Hematopoietic multipotent progenitor cell (in vitro differentiated cells): ENCODE results near the gene ASGR1. TPM values are rescaled to one million over a fixed set of nuclear protein-coding genes. Genes with fewer than 3 reads are reported as not detected.

Source experiments
- DNase-seq, 3 donors: peaks; one replicate each; pipeline ENCODE4 v3.0.0-alpha.2; 2011 to 2015; ENCODE audit warnings: low read depth in 2 of 3, low spot score in 2 of 3
- total RNA-seq: library from RNA; depleted of rRNA; stranded (reverse); fragments of >200 nt; gene quantifications from one replicate; pipeline ENCODE4 v1.2.3, GENCODE V29; 2012

ASGR1 gene, protein sequence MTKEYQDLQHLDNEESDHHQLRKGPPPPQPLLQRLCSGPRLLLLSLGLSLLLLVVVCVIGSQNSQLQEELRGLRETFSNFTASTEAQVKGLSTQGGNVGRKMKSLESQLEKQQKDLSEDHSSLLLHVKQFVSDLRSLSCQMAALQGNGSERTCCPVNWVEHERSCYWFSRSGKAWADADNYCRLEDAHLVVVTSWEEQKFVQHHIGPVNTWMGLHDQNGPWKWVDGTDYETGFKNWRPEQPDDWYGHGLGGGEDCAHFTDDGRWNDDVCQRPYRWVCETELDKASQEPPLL
- total RNA-seq: 7.3 TPM

DNA sequence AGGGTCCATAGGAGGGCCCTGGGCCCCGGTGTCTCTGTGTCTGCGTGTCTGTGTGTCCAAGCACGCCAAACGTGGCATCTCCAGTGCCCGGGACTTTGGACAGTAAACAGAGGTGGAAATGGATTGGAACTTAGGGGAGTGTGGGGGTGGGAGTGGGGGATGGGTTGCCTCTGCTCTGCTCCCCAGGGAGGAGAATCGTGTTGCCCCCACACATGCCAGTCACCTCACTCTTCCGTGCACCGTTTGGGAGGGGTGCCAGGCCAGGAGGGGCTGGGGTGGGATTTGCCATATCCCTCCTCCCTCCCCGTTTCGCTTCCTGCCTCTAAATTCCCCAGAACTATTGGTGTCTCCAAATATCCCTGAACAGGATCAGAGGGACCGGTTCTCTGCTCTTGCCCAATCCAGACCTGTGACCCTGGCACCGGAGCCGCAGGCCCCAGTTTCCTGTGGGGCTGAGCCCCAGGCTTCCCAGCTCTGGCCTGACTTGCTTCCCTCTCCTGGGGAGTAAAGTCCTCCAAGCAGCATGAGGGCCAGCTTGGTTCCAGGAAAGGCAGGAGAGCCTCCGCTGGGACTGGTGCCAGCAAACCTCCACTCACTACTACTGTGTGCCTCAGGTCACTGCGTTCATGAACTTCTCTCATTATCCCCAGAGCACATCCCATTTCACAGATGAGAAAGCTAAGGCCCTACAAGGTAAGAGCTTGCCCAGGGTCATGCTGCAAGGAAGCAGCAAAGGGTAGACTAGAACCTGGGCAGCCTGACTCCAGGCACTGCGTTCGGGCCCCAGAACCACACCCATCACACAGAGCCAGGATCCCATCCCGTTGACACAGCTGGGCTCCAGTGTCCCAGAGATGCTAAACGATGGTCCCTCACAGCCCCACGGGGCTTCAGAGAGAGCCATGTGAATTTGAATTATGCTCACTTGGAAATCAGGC is at the start of gene ASGR1:
TSS of gene ASGR1 (minus strand) at position 54 of the 938 bp plus-strand sequence. CDS start 807 bp downstream, outside the sequence.
- no peak for DNase-seq

DNA sequence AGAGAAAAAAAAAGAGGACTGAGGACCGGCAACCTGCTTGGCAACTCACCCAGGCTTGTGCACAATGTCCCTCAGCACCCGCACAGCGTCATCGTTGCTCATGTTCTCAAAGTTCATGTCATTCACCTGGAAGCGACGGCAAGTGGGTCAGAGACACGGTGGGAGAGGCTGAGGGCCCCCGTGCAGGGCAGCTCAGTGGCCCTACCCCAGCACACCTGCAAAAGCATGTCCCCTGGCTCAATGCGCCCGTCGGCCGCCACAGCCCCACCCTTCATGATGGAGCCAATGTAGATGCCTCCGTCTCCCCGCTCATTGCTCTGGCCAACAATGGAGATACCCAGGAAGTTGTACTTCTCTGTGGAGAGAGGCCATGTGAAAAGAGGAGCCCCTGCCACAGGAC is 49.8 kb upstream of the ASGR1 start:
- DNase-seq: no peak

DNA sequence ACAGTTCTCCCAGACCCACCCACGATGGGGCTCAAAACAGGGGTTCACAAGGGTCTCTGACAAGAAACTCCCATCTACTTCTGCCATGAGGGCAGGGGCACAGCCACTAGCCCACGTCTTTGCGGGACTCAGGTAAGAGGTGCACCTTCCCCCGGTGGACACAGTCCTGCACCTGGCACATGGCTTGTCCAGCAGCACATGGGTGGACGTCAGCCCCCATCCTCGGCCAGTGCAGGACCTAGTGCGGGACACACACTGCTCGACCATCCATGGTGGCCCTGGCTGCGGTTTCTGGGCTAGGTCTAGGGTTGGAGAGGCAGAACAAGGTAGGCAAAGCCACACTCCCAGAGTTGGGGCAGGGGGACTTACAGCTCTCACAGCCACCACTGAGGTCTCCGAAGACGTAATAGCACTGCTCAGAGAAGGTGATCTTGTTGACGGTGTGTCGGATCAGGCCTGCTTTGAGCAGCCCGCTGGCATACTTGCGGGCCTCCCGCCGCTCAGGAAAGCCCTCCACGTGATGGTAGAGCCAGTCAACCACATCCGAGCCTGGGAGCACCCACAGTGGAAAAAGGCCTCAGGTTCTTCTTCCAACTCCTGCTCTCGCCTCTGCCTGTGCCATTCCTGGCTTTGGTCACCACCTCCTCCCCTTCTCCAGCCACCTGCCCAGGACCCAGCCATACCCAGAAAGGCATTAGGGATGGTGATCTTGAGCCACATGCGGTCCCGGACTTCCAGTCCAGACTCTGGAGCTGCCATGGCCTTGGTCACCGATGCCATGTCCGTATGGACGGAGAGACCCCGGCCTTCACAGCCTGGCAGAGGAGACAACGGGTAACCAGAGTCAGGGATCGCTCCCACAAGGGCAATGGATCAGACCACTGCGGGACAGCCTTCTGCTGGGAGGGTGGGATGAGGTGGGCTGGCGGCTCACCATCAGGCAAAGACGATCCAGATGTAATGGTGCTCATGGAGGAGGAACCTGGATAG is 47.8 kb upstream of the ASGR1 start:
- no peak for DNase-seq

DNA sequence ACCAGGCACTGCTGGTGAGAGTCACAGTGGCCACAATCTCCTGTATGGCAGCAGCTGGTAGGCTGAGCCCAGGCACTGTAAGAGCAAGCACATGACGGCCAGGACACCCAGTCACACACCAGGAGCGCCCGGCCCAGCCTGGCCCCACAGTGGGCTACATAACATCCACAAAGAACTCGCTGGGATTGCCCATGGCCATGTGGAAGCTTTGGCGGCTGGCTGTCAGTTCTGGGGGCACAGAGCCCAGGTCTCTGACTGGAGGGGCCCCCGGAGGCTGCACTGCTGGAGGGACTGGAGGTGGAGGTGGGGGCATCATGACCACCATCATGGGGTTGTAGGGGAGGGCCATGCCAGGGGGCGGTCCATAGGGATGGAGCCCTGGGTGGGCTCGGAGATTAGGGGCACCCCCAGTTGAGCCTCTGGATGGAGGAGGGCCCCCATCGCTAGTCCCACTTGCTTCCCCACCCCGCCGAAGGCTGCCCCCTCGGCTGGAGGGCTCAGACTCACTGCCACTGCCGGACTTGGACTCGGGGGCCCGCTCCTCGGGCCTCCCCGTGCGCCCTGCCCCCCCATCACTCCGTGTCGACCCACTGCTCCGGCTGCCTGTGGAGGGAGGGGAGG is 46.7 kb upstream of the ASGR1 start:
- no peak for DNase-seq

DNA sequence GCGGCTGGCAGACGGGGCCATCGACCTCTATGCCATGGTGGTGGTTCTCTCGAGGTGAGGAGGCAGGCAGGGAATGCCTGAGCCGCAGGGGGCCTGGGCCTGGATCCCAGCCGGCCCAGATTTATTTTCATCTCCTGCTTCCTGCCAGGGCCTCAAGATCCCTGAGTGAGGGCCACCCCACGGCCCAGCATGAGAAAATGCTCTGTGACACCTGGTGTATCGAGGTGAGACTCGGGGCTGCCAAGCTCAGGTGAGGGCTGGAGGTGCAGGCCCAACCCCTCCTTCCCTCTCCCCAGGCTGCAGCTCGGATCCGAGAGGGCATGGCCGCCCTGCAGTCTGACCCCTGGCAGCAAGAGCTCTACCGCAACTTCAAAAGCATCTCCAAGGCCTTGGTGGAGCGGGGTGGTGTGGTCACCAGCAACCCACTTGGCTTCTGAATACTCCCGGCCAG is 45.5 kb upstream of the ASGR1 start:
- no peak for DNase-seq

DNA sequence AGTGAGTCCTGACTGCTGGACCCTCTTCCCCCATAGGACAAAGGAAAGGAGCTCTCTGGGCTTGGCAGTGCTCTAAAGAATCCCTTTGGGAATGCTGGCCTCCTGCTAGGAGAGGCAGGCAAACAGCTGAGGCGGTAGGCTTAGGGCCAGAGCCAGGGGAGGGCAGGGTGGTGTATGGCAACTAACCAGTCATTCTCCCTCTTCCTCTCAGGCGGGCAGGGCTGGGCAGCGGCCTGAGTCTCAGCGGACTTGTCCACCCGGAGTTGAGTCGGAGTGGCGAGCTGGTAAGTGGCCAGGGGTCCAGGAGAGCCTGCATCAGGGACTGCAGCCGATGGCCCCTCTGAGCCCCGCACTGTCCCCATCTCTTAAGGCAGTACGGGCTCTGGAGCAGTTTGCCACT is 44.9 kb upstream of the ASGR1 start:
- DNase-seq: no peak

DNA sequence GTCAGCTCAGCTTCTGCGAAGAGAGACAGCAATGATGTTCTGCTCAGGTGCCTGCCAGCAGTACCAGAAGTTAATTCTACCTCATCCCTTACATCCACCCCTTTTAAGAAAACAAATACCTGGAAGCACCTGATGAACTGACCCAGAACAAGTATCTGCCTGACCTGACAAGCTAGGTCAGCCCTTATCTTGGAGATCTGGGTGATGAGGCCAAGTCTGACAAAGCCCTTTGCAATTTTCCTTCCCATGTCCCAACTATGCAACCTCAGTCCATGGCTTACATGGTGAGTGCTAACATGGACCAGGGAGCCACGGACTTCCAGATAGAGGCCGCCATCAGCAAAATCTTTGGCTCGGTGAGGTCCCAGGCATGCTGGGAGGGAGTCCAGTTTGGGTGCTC is 44.2 kb upstream of the ASGR1 start:
- no peak for DNase-seq

DNA sequence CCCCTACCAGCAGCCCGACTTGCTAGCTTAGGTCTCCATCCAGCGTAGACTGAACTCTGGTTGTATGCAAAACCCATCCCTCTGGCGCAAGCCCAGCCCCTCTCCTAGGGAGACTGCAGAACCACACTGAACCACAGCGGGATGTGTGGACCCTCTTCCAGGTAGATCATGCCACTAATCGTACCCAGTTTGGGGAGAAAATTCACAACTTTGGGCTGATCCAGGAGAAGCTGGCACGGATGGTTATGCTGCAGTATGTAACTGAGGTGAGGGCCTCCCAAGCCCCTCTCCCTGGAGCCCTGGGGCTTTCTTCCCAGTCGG is 43.8 kb upstream of the ASGR1 start:
- no peak for DNase-seq

DNA sequence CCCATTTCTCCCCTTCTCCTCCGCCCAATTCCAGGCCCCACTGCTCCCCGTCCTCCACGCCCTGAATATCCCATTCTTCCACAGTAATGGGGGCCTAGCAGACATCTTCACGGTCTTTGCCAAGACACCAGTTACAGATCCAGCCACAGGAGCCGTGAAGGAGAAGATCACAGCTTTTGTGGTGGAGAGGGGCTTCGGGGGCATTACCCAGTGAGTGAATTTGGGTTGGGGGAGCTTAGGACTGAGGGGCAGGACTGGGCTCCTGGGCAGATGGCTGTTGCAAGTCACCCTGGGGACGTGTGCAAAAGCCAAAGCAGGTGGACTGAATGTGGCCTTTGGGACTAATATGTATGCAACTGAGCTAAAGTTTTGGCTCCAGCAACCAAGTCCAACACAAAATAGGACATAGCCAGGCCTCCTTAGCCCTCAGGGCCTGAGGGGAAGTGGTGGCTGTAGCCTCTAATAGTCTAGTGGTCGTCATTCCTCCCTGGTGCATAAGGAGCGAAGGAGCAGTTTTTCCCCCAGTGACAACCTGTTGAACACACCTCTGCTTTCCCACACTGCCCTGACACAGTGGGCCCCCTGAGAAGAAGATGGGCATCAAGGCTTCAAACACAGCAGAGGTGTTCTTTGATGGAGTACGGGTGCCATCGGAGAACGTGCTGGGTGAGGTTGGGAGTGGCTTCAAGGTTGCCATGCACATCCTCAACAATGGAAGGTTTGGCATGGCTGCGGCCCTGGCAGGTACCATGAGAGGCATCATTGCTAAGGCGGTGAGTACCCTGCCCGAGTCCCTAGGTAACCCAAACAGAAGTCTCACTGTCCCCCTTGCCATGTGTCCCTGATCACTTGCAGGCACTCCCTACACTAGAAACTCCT is 43.2 kb upstream of the ASGR1 start:
- no peak for DNase-seq

DNA sequence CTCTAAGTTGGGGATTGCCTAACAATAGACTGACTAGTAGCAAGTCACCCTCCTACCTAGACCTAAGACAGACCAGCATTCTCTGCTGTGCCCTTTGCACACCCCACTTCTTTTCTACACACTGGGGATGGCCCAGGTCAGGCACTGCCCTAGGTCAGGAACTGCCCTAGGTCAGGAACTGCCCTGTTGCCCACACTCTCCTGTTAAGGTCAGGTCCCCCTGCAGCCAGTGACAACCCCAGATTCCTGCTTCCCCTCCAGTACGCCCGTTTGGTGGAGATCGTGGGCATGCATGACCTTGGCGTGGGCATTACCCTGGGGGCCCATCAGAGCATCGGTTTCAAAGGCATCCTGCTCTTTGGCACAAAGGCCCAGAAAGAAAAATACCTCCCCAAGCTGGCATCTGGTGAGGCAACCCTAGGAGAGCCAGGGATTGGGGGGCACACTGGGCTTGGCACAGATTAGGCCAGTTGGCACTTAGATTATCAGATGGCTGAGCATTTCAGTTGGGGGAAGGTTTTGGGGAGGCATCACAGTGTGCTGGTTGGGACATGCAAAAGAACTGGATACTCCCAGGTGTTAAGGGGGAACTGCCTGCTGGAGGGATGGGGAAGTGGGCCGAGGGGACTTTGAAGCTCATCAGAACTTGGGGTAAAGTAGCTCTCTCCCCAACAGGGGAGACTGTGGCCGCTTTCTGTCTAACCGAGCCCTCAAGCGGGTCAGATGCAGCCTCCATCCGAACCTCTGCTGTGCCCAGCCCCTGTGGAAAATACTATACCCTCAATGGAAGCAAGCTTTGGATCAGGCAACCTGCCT is 42.3 kb upstream of the ASGR1 start:
- DNase-seq: no peak

DNA sequence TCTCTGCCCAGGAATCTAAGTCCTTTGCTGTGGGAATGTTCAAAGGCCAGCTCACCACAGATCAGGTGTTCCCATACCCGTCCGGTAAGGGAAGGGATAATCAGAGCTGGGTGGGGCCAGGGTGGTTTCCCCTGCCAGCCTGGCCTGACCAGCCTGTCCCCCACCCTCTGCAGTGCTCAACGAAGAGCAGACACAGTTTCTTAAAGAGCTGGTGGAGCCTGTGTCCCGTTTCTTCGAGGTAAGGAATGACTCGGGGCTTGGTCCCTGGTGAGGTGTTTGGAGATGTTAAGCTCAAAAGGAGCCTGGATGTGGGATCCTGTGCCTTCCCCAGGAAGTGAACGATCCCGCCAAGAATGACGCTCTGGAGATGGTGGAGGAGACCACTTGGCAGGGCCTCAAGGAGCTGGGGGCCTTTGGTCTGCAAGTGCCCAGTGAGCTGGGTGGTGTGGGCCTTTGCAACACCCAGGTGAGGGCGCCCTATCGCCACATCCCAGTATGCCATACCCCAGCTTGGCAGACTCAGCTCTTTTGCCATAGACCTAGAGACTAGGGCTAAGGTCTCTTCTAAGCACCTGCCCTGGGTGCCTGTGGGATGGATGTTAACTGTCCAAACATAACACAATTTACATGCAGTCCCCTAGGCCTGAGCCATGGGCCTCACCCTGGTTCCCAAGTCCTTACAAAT is 41.6 kb upstream of the ASGR1 start:
- DNase-seq: peak in 1 of 3 donors; percentile 74

DNA sequence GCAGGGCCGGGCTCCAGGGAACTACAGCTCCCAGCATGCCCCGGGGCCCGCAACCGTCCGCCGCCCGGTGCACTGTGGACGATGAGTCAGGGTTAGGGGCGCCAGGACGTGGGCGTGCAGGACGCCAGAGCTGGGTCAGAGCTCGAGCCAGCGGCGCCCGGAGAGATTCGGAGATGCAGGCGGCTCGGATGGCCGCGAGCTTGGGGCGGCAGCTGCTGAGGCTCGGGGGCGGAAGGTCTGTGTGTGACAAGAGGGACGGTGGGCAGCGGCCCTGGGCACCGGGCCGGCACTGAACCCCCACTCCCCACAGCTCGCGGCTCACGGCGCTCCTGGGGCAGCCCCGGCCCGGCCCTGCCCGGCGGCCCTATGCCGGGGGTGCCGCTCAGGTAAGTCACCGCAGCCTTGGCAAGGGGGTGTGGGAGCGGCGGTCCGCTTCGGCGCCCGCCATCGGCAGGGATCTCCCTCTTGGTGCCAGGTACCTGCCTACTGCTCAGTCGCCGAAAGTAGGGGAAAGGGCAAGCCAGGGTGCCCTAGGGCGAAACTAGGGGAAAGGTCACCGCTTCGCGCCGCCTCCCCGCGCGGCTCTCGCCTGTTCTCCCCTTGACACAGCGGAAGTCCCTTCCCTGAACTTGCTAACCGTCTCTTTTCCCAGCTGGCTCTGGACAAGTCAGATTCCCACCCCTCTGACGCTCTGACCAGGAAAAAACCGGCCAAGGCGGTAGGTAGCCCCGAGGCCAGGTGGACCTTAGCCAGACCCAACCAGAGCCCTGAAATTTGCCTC is 40.8 kb upstream of the ASGR1 start, which contains the start of the genes ACADVL and DLG4:
TSS of gene ACADVL (plus strand) at position 127 of the 781 bp plus-strand sequence. CDS start at position 174, 47 bp downstream.
TSS of gene DLG4 (minus strand) at position 25 of the 781 bp plus-strand sequence.
- peak in 2 of 3 donors; percentile 85 for DNase-seq

DNA sequence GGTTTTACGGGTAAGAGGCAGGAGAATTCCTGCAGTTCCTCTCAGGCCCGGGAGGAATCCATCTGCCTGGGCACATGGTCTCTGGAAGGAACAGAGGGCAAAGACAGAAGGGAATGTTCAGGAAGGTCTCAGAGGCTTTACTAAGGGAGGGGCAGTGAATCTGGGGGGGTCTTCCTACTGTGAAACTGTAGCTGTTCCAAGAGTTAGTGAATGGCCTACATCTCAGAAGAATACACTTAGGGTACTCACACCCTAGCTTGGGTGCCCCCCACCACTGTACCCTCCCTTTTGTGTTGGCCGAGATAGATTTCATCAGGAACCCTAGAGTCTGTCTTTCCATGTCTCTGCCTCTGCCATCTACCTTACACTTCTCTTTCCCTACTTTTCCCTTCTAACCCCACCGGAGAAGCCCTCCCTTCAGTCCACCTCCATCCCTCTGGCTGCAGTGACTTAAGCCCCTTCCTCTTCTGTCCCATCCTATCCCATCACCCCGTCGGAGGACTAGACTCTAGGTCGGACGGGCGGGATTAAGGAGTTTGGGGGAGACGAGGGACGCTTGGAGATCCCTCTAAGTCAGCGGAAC is 40.1 kb upstream of the ASGR1 start:
- DNase-seq: no peak

DNA sequence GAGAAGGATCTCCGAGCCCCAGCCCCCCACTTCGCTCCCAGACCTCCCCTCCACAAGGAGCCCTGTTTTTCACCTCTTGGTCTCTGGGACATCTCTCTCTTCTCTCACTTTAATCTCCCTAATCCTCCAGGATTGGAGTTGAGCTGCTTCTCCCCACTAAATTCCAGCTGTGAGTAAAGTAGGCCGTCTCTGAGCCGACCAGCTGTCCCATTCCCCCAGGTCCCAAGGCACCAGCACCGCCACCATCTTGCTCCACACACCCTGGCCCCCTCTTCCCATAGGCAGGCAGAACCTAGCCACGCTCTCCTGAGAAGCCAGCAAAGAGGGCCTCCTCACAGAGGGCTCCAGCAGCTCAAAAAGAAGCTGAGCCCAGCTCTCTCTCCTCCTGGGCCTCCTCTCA is 39.6 kb upstream of the ASGR1 start:
- DNase-seq: no peak

DNA sequence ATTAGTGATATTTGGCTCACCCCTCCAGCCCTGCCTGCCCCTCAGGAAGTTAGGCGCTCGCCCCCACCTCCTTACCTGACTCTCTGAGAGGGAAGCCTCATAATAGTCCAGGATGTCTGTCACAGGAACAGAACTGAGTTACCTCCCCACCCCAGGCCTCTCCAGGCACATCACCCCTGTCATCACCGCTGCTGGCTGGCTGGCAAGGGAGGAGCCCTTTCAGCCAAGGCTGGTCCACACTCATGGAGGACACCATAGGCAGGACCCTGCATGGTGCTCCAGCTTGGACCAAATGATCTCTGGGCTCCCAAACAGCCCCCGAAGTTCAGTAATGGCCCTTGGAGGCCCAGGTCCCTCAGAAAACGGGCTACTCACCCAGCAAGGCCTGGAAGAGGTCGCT is 39.0 kb upstream of the ASGR1 start:
- DNase-seq: no peak
